Spleen (tissue), 7 donors: Measurements from ENCODE around the gene USP24.

Source experiments
- CTCF ChIP-seq, 11 experiments: fragments of 200-600 bp in 7 of 11; fragments of 450-650 bp in 4 of 11; sonication (generic) in 4 of 11; IDR thresholded peaks in 8 of 11; conservative IDR thresholded peaks in 3 of 11; 1 replicate in 7 of 11; 2 replicates in 4 of 11; pipeline versions ENCODE4 v1.4.0 to v1.8.0; 2016 to 2021; ENCODE audit warnings: antibody characterized with exemption in 11 of 11, inconsistent platforms in 4 of 11, mild to moderate bottlenecking in 1 of 11
- POLR2A ChIP-seq, 3 donors: fragments of 450-650 bp; IDR thresholded peaks; one replicate each; pipeline ENCODE4 v1.5.1; 2017; ENCODE audit warnings: antibody characterized with exemption in 3 of 3, mild to moderate bottlenecking in 1 of 3
- POLR2AphosphoS5 ChIP-seq, 3 donors: sonication (generic); formaldehyde crosslinking; IDR thresholded peaks; one replicate each; pipeline ENCODE4 v1.5.1; 2017; ENCODE audit warnings: antibody characterized with exemption in 3 of 3
- donor health status: DM: no; HTN: no; CAD: no; lungs with moderate emphysema.
- donor health status: DM: no; HTN: no; CAD: no.
- donor health status: DM: no; HTN: no; CAD: no.

GRCh38 chr1:55231745-55232144, 16.6 kb upstream of the USP24 start:
- TF ChIP-seq CTCF (IDR thresholded peaks at IDR 0.05 in 8 of 11, conservative IDR thresholded peaks at IDR 0.05 in 3 of 11), result no peak
- TF ChIP-seq POLR2AphosphoS5 (IDR thresholded peaks at IDR 0.05), result no peak
- no peak for TF ChIP-seq POLR2A (IDR thresholded peaks at IDR 0.05)
